ENCODE data around the gene HPCAL4. TPM values are rescaled to one million over a fixed set of nuclear protein-coding genes. Genes with fewer than 3 reads are reported as not detected.

The HPCAL4 gene
- total and polyA plus RNA-seq, 12 donors: 0.07 to 3.7 (median 0.22) TPM

DNA sequence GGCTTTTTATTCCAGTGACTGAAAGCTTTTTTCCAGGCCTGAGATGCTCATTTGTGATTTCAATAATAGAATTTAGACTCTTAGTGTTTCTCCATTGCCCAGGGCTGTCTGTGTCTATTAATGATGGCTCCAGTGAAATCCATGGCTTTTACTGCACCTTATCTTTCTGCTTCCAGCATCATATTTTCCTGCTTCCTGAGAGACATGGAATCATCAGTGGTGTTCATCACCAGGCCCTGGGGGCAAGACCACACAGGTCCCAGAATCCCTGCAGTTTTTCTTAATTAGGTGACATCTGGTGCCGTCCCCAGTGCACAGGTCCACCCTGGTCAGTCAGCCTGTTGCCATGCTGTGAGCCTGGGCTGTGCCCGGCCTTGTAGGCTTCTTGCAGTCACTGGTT, 34.8 kb downstream of the HPCAL4 start:
- Histone ChIP-seq H3K4me1 (peaks cover 7 to 45% (median 22%) of the 10 kb centered on the region in 9 donors), H3K27ac (no peak overlapping the region), H3K9me3 (no peaks in the 10 kb centered on the region), H3K27me3 (peaks cover 0 to 11% (median 0%) of the 10 kb centered on the region in 7 donors), H3K4me3 (no peak overlapping the region), H3K36me3 (peaks cover 0 to 10% (median 0%) of the 10 kb centered on the region in 9 donors)
- TF ChIP-seq, protein P1, sequence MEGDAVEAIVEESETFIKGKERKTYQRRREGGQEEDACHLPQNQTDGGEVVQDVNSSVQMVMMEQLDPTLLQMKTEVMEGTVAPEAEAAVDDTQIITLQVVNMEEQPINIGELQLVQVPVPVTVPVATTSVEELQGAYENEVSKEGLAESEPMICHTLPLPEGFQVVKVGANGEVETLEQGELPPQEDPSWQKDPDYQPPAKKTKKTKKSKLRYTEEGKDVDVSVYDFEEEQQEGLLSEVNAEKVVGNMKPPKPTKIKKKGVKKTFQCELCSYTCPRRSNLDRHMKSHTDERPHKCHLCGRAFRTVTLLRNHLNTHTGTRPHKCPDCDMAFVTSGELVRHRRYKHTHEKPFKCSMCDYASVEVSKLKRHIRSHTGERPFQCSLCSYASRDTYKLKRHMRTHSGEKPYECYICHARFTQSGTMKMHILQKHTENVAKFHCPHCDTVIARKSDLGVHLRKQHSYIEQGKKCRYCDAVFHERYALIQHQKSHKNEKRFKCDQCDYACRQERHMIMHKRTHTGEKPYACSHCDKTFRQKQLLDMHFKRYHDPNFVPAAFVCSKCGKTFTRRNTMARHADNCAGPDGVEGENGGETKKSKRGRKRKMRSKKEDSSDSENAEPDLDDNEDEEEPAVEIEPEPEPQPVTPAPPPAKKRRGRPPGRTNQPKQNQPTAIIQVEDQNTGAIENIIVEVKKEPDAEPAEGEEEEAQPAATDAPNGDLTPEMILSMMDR (IDR thresholded peaks at IDR 0.05): no peak
- WGBS, 2 donors: 83 to 86% methylated on average over 2 of the region's 2 CpGs
- ATAC-seq (no peak), DNase-seq (no peak)
- intact Hi-C loops (cut with DNase I): loop anchor here in 1 of 10 donors (5.0 kb wide), 1 partner anchor 66 kb away; no protein-coding TSS in a partner anchor

DNA sequence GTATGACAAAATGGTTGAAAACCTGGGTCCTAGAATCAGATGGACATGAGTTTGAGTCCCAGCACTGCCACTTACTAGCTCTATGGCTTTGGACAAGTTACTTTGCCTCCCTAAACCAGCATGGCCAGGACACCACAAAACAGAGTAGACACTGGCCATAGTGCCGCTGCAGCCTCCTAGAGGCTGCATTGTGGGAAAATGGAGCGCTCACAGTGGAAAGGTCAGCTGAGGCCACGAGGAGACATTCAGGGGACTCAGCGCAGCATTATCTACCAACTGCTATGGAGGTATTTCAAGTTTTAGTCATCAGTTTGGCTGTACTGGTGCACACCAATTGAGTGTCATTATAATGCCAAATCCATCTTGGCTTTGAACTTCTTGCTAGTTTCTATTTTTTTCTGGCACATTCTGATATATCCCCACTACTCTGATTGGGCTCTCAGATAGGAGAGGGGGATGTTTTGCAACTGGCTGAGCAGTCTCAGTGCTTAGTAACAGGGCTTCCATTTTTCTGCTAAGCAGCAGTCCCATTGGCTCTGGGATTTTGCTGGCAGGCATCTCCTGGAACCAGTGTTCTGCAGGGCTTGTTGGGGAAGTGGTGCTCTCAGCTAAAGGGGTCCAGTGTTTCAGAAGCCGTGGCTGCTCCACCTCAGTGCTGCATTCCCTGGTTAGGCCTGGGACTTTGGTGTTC, 35.5 kb downstream of the HPCAL4 start:
- DNase-seq (no peak), ATAC-seq (peak in 1 of 8 donors; percentile 7)
- Histone ChIP-seq H3K27me3 (peaks cover 0 to 11% (median 0%) of the 10 kb centered on the region in 7 donors), H3K27ac (peak overlapping the region in 1 of 10 donors; percentile 19), H3K4me1 (peaks cover 7 to 51% (median 22%) of the 10 kb centered on the region in 9 donors), H3K4me3 (no peak overlapping the region), H3K36me3 (peaks cover 0 to 10% (median 0%) of the 10 kb centered on the region in 9 donors), H3K9me3 (no peaks in the 10 kb centered on the region)
- 46 to 51% methylated on average over 5 of the region's 5 CpGs for WGBS, 2 donors
- intact Hi-C loops (cut with DNase I): loop anchor here in 1 of 10 donors (5.0 kb wide), 1 partner anchor 67 kb away; no protein-coding TSS in a partner anchor
- TF ChIP-seq, protein P1 (IDR thresholded peaks at IDR 0.05): no peak

DNA sequence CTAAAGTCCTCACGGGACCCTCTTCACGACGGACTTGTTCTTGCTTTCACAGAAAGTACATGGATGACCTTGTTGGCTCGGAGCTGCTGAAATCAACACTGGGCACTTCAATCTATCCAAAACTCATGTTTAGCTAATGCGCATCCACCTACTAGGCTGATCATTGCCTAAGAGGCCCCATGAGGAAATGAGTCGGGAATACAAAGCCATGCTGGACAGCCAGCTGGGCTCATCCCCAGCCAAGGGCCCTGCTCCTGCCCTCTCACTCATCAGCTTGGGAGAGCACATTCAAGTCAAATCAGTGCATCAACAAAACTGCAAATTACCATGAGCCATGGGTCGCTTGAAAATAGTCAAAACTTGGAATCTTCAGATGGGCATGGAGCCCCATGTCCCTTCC, 36.9 kb downstream of the HPCAL4 start:
- DNase-seq (no peak), ATAC-seq (no peak)
- peaks cover 0 to 11% (median 0%) of the 10 kb centered on the region in 7 donors for H3K27me3 ChIP-seq
- no peaks in the 10 kb centered on the region for H3K9me3 ChIP-seq
- H3K27ac ChIP-seq: no peak overlapping the region
- no peak overlapping the region for H3K4me3 ChIP-seq
- intact Hi-C loops (cut with DNase I): loop anchor here in 1 of 10 donors (5.0 kb wide), 1 partner anchor 47 kb away; no protein-coding TSS in a partner anchor
- no peaks in the 10 kb centered on the region for H3K36me3 ChIP-seq
- TF ChIP-seq, protein P1 (IDR thresholded peaks at IDR 0.05): no peak
- WGBS, 2 donors: 71 to 76% methylated on average over 7 of the region's 7 CpGs
- H3K4me1 ChIP-seq: peaks cover 7 to 60% (median 22%) of the 10 kb centered on the region in 9 donors

- Histone ChIP-seq H3K4me1 (peaks cover 7 to 67% (median 22%) of the 10 kb centered on the region in 9 donors), H3K27ac (peak overlapping the region in 3 of 10 donors; percentile 66 to 76 (median 72)), H3K9me3 (no peaks in the 10 kb centered on the region), H3K36me3 (no peaks in the 10 kb centered on the region), H3K4me3 (peak overlapping the region in 1 of 10 donors; percentile 10), H3K27me3 (peaks cover 0 to 11% (median 0%) of the 10 kb centered on the region in 7 donors)
- peak; percentile 74 to 82 for DNase-seq
- 6 to 8% methylated on average over 8 of the region's 8 CpGs for WGBS, 2 donors
- TF ChIP-seq, protein P1 (IDR thresholded peaks at IDR 0.05): peak; percentile 87 to 96 (median 92)
- intact Hi-C loops (cut with DNase I): loop anchor here in 9 of 10 donors (1.0 to 5.0 kb wide), 5 partner anchors 45 to 49 kb away; no protein-coding TSS in a partner anchor
- ATAC-seq: peak; percentile 58 to 77 (median 64)
These were observed 37.6 kb downstream of the HPCAL4 start for GRCh38 chr1:39653546-39654031.

All from heart right ventricle (tissue), 16 donors.